HEK293 (cell line): Measurements from ENCODE around the gene GREM2.

Experiments
- ZBTB7A ChIP-seq: fragments of 450-650 bp; formaldehyde crosslinking; IDR thresholded peaks from 2 replicates; pipeline ENCODE4 v1.5.1; 2016; ENCODE audit warnings: low read depth, missing biosample characterization, missing genetic modification characterization
- ZNF138 ChIP-seq: fragments of 450-650 bp; formaldehyde crosslinking; IDR thresholded peaks from 2 replicates; pipeline ENCODE4 v1.5.1; 2016; ENCODE audit warnings: missing biosample characterization, missing genetic modification characterization, borderline replicate concordance
- ZNF521 ChIP-seq: fragments of 450-650 bp; formaldehyde crosslinking; IDR thresholded peaks from 2 replicates; pipeline ENCODE4 v1.5.1; 2017; ENCODE audit warnings: missing biosample characterization, mild to moderate bottlenecking, missing genetic modification characterization
- TF ChIP-seq, protein P1 (sequence below): fragments of 450-650 bp; formaldehyde crosslinking; IDR thresholded peaks from 2 replicates; pipeline ENCODE4 v1.5.1; 2016; ENCODE audit warnings: missing biosample characterization, missing genetic modification characterization
- TF ChIP-seq, protein P2 (sequence below): fragments of 450-650 bp; formaldehyde crosslinking; IDR thresholded peaks from 2 replicates; pipeline ENCODE4 v1.5.1; 2016; ENCODE audit warnings: missing biosample characterization, missing genetic modification characterization, low read depth
- TF ChIP-seq, protein P3 (sequence below): fragments of 450-650 bp; formaldehyde crosslinking; IDR thresholded peaks from 2 replicates; pipeline ENCODE4 v1.5.1; 2016; ENCODE audit warnings: missing biosample characterization, missing genetic modification characterization, low read depth
- TF ChIP-seq, protein P4 (sequence below): fragments of 450-650 bp; IDR thresholded peaks from 2 replicates; pipeline ENCODE4 v1.5.1; 2018; ENCODE audit warnings: missing biosample characterization, missing genetic modification characterization

DNA sequence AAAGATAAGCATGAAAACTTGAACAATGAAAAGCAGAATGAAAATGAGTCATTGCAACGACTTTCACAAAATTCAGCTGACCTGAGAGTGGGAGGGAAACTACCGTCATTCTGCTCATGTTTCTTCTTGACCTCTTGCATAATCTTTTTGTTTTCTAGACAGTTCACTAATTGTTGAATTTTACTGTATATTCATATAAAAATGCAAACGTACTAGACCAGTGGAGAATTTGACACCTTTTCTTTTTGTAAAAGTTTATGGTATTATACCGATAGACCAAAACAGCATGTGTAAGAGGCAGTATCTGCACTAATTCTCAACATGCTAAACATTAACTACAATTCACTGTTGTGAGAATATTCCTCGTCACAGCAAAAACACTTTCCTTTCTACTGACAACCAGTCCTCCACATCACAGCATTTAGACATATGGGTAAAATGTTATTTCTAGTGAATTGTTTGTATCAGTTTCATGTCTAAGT lies 137.8 kb downstream of the GREM2 start:
- TF ChIP-seq, protein P1, sequence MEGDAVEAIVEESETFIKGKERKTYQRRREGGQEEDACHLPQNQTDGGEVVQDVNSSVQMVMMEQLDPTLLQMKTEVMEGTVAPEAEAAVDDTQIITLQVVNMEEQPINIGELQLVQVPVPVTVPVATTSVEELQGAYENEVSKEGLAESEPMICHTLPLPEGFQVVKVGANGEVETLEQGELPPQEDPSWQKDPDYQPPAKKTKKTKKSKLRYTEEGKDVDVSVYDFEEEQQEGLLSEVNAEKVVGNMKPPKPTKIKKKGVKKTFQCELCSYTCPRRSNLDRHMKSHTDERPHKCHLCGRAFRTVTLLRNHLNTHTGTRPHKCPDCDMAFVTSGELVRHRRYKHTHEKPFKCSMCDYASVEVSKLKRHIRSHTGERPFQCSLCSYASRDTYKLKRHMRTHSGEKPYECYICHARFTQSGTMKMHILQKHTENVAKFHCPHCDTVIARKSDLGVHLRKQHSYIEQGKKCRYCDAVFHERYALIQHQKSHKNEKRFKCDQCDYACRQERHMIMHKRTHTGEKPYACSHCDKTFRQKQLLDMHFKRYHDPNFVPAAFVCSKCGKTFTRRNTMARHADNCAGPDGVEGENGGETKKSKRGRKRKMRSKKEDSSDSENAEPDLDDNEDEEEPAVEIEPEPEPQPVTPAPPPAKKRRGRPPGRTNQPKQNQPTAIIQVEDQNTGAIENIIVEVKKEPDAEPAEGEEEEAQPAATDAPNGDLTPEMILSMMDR (tag by site-specific recombination), result no peak
- TF ChIP-seq, protein P2, sequence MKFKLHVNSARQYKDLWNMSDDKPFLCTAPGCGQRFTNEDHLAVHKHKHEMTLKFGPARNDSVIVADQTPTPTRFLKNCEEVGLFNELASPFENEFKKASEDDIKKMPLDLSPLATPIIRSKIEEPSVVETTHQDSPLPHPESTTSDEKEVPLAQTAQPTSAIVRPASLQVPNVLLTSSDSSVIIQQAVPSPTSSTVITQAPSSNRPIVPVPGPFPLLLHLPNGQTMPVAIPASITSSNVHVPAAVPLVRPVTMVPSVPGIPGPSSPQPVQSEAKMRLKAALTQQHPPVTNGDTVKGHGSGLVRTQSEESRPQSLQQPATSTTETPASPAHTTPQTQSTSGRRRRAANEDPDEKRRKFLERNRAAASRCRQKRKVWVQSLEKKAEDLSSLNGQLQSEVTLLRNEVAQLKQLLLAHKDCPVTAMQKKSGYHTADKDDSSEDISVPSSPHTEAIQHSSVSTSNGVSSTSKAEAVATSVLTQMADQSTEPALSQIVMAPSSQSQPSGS (tag by site-specific recombination), result no peak
- TF ChIP-seq ZNF521 (tag by site-specific recombination) (no peak), ZBTB7A (no peak), ZNF138 (tag by site-specific recombination) (no peak)
- TF ChIP-seq, protein P3, sequence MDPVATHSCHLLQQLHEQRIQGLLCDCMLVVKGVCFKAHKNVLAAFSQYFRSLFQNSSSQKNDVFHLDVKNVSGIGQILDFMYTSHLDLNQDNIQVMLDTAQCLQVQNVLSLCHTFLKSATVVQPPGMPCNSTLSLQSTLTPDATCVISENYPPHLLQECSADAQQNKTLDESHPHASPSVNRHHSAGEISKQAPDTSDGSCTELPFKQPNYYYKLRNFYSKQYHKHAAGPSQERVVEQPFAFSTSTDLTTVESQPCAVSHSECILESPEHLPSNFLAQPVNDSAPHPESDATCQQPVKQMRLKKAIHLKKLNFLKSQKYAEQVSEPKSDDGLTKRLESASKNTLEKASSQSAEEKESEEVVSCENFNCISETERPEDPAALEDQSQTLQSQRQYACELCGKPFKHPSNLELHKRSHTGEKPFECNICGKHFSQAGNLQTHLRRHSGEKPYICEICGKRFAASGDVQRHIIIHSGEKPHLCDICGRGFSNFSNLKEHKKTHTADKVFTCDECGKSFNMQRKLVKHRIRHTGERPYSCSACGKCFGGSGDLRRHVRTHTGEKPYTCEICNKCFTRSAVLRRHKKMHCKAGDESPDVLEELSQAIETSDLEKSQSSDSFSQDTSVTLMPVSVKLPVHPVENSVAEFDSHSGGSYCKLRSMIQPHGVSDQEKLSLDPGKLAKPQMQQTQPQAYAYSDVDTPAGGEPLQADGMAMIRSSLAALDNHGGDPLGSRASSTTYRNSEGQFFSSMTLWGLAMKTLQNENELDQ, result no peak
- TF ChIP-seq, protein P4, sequence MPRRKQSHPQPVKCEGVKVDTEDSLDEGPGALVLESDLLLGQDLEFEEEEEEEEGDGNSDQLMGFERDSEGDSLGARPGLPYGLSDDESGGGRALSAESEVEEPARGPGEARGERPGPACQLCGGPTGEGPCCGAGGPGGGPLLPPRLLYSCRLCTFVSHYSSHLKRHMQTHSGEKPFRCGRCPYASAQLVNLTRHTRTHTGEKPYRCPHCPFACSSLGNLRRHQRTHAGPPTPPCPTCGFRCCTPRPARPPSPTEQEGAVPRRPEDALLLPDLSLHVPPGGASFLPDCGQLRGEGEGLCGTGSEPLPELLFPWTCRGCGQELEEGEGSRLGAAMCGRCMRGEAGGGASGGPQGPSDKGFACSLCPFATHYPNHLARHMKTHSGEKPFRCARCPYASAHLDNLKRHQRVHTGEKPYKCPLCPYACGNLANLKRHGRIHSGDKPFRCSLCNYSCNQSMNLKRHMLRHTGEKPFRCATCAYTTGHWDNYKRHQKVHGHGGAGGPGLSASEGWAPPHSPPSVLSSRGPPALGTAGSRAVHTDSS (tag by site-specific recombination), result no peak
